ENCODE results near the gene SHB. TPM values are rescaled to one million over a fixed set of nuclear protein-coding genes. Genes with fewer than 3 reads are reported as not detected.

SHB gene
- total RNA-seq, 1 experiment from 2014 or later, result 56.4 TPM

- Histone ChIP-seq H3K9me2 (replicated peaks; ENCODE audit: low read length) (no peaks in the 10 kb centered on the region), H3K9me3 (ENCODE audit: low read length) (no peaks in the 10 kb centered on the region), H3K4me1 (ENCODE audit: insufficient read depth, low read length) (peaks cover 96% of the 10 kb centered on the region), H2AFZ (ENCODE audit: low read length) (no peak overlapping the region), H3K79me2 (ENCODE audit: low read length) (peaks cover 95% of the 10 kb centered on the region), H3K27ac (ENCODE audit: low read length) (peak overlapping the region; percentile 98), H3K9ac (ENCODE audit: low read length) (no peak overlapping the region), H3F3A (ENCODE audit: low read length, unreplicated experiment) (peaks cover 10% of the 10 kb centered on the region), H3K27me3 (ENCODE audit: low read length) (no peaks in the 10 kb centered on the region), H4K20me1 (ENCODE audit: low read length) (peaks cover 3% of the 10 kb centered on the region; the same call in 1 of the 2 replicates), H3K4me2 (ENCODE audit: low read length) (peak overlapping the region; percentile 74), H3K4me3 (ENCODE audit: low read length) (no peak overlapping the region), H3K36me3 (ENCODE audit: low read depth, low read length) (peaks cover 11% of the 10 kb centered on the region; the same call in 1 of the 2 replicates)
- ChIA-PET CTCF (no interaction called here), POLR2A (ENCODE audit: unreplicated experiment) (no interaction called here)
- intact Hi-C loops (cut with micrococcal nuclease), result no loop called here
- ATAC-seq, result peak; percentile 7; the same call in 1 of the 2 replicates
- BruUV-seq (replicated peaks), result no TSS peak
- DNase-seq, result peak; percentile 66
- no peak for TF ChIP-seq EZH2 (IDR thresholded peaks at IDR 0.05; ENCODE audit: low read length, unreplicated experiment)
- no peak for TF ChIP-seq CTCF (conservative IDR thresholded peaks at IDR 0.05; ENCODE audit: low read depth, low read length)
- TF ChIP-seq EZH2phosphoT487 (IDR thresholded peaks at IDR 0.05; ENCODE audit: borderline replicate concordance, low read length), result no peak
Measured at GRCh38 chr9:38022995-38023394, 46.0 kb downstream of the SHB start.

GRCh38 chr9:38022203-38022895 is 46.7 kb downstream of the SHB start:
- peak overlapping the region; percentile 98 for H3K27ac ChIP-seq (ENCODE audit: low read length)
- TF ChIP-seq EZH2 (IDR thresholded peaks at IDR 0.05; ENCODE audit: low read length, unreplicated experiment) (no peak), EZH2phosphoT487 (IDR thresholded peaks at IDR 0.05; ENCODE audit: borderline replicate concordance, low read length) (no peak)
- H3K9me2 ChIP-seq (replicated peaks; ENCODE audit: low read length), result no peaks in the 10 kb centered on the region
- no TSS peak for BruUV-seq (replicated peaks)
- no peak overlapping the region for H3K4me3 ChIP-seq (ENCODE audit: low read length)
- peak overlapping the region; percentile 74; the same call in 1 of the 2 replicates for H3K4me2 ChIP-seq (ENCODE audit: low read length)
- H3K36me3 ChIP-seq (ENCODE audit: low read depth, low read length), result peaks cover 13% of the 10 kb centered on the region; the same call in 1 of the 2 replicates
- peaks cover 3% of the 10 kb centered on the region; the same call in 1 of the 2 replicates for H4K20me1 ChIP-seq (ENCODE audit: low read length)
- H3K79me2 ChIP-seq (ENCODE audit: low read length), result peaks cover 95% of the 10 kb centered on the region
- no peak for DNase-seq
- H3F3A ChIP-seq (ENCODE audit: low read length, unreplicated experiment), result peaks cover 10% of the 10 kb centered on the region
- H3K27me3 ChIP-seq (ENCODE audit: low read length), result no peaks in the 10 kb centered on the region
- POLR2A ChIA-PET (ENCODE audit: unreplicated experiment), result no interaction called here
- CTCF ChIA-PET, result no interaction called here
- H3K9ac ChIP-seq (ENCODE audit: low read length), result no peak overlapping the region
- intact Hi-C loops (cut with micrococcal nuclease), result no loop called here
- H3K4me1 ChIP-seq (ENCODE audit: insufficient read depth, low read length), result peaks cover 96% of the 10 kb centered on the region
- no peak for ATAC-seq
- H2AFZ ChIP-seq (ENCODE audit: low read length), result no peak overlapping the region
- H3K9me3 ChIP-seq (ENCODE audit: low read length), result no peaks in the 10 kb centered on the region

GRCh38 chr9:38020151-38021076 is 48.6 kb downstream of the SHB start:
- intact Hi-C loops (cut with micrococcal nuclease), result no loop called here
- ChIA-PET CTCF (no interaction called here), POLR2A (ENCODE audit: unreplicated experiment) (no interaction called here)
- H3K4me2 ChIP-seq (ENCODE audit: low read length), result peak overlapping the region; percentile 82
- no peaks in the 10 kb centered on the region for H4K20me1 ChIP-seq (ENCODE audit: low read length)
- no peaks in the 10 kb centered on the region for H3K9me3 ChIP-seq (ENCODE audit: low read length)
- peaks cover 95% of the 10 kb centered on the region for H3K79me2 ChIP-seq (ENCODE audit: low read length)
- peak overlapping the region; percentile 64 for H3K9ac ChIP-seq (ENCODE audit: low read length)
- peaks cover 23% of the 10 kb centered on the region; the same call in 1 of the 2 replicates for H3K36me3 ChIP-seq (ENCODE audit: low read depth, low read length)
- no peaks in the 10 kb centered on the region for H3K27me3 ChIP-seq (ENCODE audit: low read length)
- DNase-seq (no peak), ATAC-seq (no peak)
- H3K9me2 ChIP-seq (replicated peaks; ENCODE audit: low read length), result no peaks in the 10 kb centered on the region
- peak overlapping the region; percentile 97 for H3K27ac ChIP-seq (ENCODE audit: low read length)
- no peak for TF ChIP-seq EZH2 (IDR thresholded peaks at IDR 0.05; ENCODE audit: low read length, unreplicated experiment)
- no peak for TF ChIP-seq EZH2phosphoT487 (IDR thresholded peaks at IDR 0.05; ENCODE audit: borderline replicate concordance, low read length)
- TF ChIP-seq CTCF (conservative IDR thresholded peaks at IDR 0.05; ENCODE audit: low read depth, low read length), result no peak
- H2AFZ ChIP-seq (ENCODE audit: low read length), result no peak overlapping the region
- peaks cover 10% of the 10 kb centered on the region for H3F3A ChIP-seq (ENCODE audit: low read length, unreplicated experiment)
- peaks cover 93% of the 10 kb centered on the region for H3K4me1 ChIP-seq (ENCODE audit: insufficient read depth, low read length)
- BruUV-seq (replicated peaks), result no TSS peak
- peak overlapping the region; percentile 43; the same call in 1 of the 2 replicates for H3K4me3 ChIP-seq (ENCODE audit: low read length)
